SK-N-SH (cell line): ENCODE results near the gene SH2D3A.

Experiments used
- CTCF ChIP-seq: fragments of 200-600 bp; sonication (generic); IDR thresholded peaks from 2 replicates; pipeline ENCODE4 v1.6.1; 2017; ENCODE audit warnings: antibody characterized with exemption, mild to moderate bottlenecking, moderate library complexity
- FOXJ3 ChIP-seq: sonication (generic); formaldehyde crosslinking; IDR thresholded peaks from 2 replicates; pipeline ENCODE4 v1.5.1; 2020; ENCODE audit warnings: mild to moderate bottlenecking, missing genetic modification reagents
- FOXM1 ChIP-seq: IDR thresholded peaks from 2 replicates; pipeline ENCODE4 v1.4.0; 2012; ENCODE audit warnings: low read depth, mild to moderate bottlenecking
- JUND ChIP-seq: IDR thresholded peaks from 2 replicates; pipeline ENCODE4 v1.4.0; 2012

GRCh38 chr19:6719540-6719861 is 47.7 kb downstream of the SH2D3A start:
- TF ChIP-seq FOXJ3 (CRISPR knock-in tag) (no peak), CTCF (no peak), JUND (no peak), FOXM1 (no peak)
